Ovary (tissue), 9 donors: ENCODE measurements around the gene ICAM3. TPM values are rescaled to one million over a fixed set of nuclear protein-coding genes. Genes with fewer than 3 reads are reported as not detected.

Experiments used
- DNase-seq, 5 donors: peaks; one replicate each; pipeline ENCODE4 v3.0.0-alpha.2; 2019 to 2020
- H3K27ac ChIP-seq, 2 donors: fragments of 200-600 bp; one replicate each; pipeline versions ENCODE4 v1.5.1 to v1.8.0; 2019 to 2022
- H3K27me3 ChIP-seq: fragments of 200-600 bp; one replicate; pipeline ENCODE4 v1.8.0; 2022
- H3K36me3 ChIP-seq: fragments of 200-600 bp; sonication (generic); one replicate; pipeline ENCODE4 v1.5.1; 2019
- H3K4me1 ChIP-seq: one replicate; pipeline ENCODE4 v1.8.1; 2013; ENCODE audit warnings: mild to moderate bottlenecking, moderate library complexity; ENCODE audit not compliant: insufficient read depth
- H3K4me3 ChIP-seq: fragments of 200-600 bp; sonication (generic); one replicate; pipeline ENCODE4 v1.5.1; 2017
- H3K9me3 ChIP-seq, 2 donors: fragments of 200-600 bp in 1 of 2; sonication (generic) in 1 of 2; one replicate each; pipeline versions ENCODE4 v1.5.1 to v1.8.1; 2013 to 2019; ENCODE audit warnings: mild to moderate bottlenecking in 1 of 2, moderate library complexity in 1 of 2
- CTCF ChIP-seq, 3 donors: fragments of 450-650 bp in 2 of 3; fragments of 200-600 bp in 1 of 3; IDR thresholded peaks; one replicate each; pipeline versions ENCODE4 v1.5.1 to v1.8.0; 2016 to 2022; ENCODE audit warnings: antibody characterized with exemption in 3 of 3, mild to moderate bottlenecking in 1 of 3
- EP300 ChIP-seq: sonication (generic); formaldehyde crosslinking; IDR thresholded peaks from one replicate; pipeline ENCODE4 v1.6.1; 2017; ENCODE audit warnings: antibody characterized with exemption
- POLR2A ChIP-seq: fragments of 450-650 bp; IDR thresholded peaks from one replicate; pipeline ENCODE4 v1.6.1; 2017; ENCODE audit warnings: antibody characterized with exemption, mild to moderate bottlenecking, moderate library complexity
- WGBS, 3 donors: extraction: QIAGEN DNeasy Blood & Tissue Kit in 1 of 3; methylation state at CpG; one replicate each; pipeline versions ENCODE4 v1.1.5 to v1.1.7; 2013 to 2017; 5-methylcytosine and 5-hydroxymethylcytosine counted together
- intact Hi-C, 4 donors: fragments of 100-400 bp; cut with DNase I; formaldehyde crosslinking; loops; one replicate each; pipeline versions ENCODE4 v1.11.0 to v1.15.1; 2022 to 2023
- polyA plus RNA-seq, 2 donors: library from polyadenylated mRNA; stranded (reverse); fragments of 200-250 nt in 1 of 2; fragments of 350-450 nt in 1 of 2; fragmentation: Illumina TruSeq in 1 of 2; extraction: RNeasy Lipid Tissue Mini Kit (QIAGEN cat#74804) in 1 of 2; gene quantifications; one replicate each; pipeline ENCODE4 v1.2.3, GENCODE V29; 2013 to 2014
- small RNA-seq: library from RNA; depleted of rRNA; stranded (forward); fragments of <200 nt; gene quantifications from one replicate; pipeline ENCODE3, GENCODE V24; 2016
- total RNA-seq, 7 donors: library from RNA; depleted of rRNA in 2 of 7; stranded (reverse); fragments of >200 nt in 2 of 7; fragmentation: NEBNext Ultra II Directional in 3 of 7; extraction: Animal tissue kit (Norgen Biotek cat#: 25700) in 3 of 7; gene quantifications; one replicate each; pipeline versions ENCODE4 v1.1.0 to v1.2.4, GENCODE V29; 2016 to 2023
- donor health status: DM: no; HTN: no; CAD: no; lungs with moderate emphysema.
- donor health status: DM: no; HTN: no; CAD: no.
- donor health status: Bipolar disorder and iron deficiency.
- donor health status: DM: yes; HTN: yes; CAD: no.
- donor health status: DM: no; HTN: no; CAD: no.
- donor health status: DM: yes; HTN: yes; CAD: no.

Gene ICAM3
- total and polyA plus RNA-seq, 9 donors = 2.2 to 10.9 (median 3.9) TPM

GRCh38 chr19:10284065-10284959 lies 55.1 kb downstream of the ICAM3 start:
- no peaks in the 10 kb centered on the region for H3K36me3 ChIP-seq
- no peak overlapping the region for H3K27ac ChIP-seq
- no peak for DNase-seq
- no peaks in the 10 kb centered on the region for H3K27me3 ChIP-seq
- 91 to 93% (median 91%) methylated on average over 33 to 34 of the region's 34 CpGs for WGBS, 3 donors
- TF ChIP-seq EP300 (no peak), POLR2A (no peak), CTCF (IDR thresholded peaks at IDR 0.05) (no peak)
- intact Hi-C loops = no loop called here
- H3K4me3 ChIP-seq = no peak overlapping the region
- peaks cover 6% of the 10 kb centered on the region for H3K4me1 ChIP-seq
- no peaks in the 10 kb centered on the region for H3K9me3 ChIP-seq

Small RNA genes lying within 50 kb of the gene (small RNA-seq; reads per million reads assigned to genes)
- gene AC011511.1 = not detected
- gene AC011511.4 = not detected

Other genes starting within 250 kb of the ICAM3 start
- under 1 TPM in 6 of 7 donors, not detected in 1; 0.15 to 0.80 (median 0.38) TPM for gene ANGPTL6, start 236.9 kb downstream of the ICAM3 start, total RNA-seq
- 1 to 10 TPM in 1 of 2 donors, under 1 TPM in 1; 0.10 to 1.4 TPM for gene ANGPTL6, start 236.9 kb downstream of the ICAM3 start, polyA plus RNA-seq
- 10 to 100 TPM; 21.0 to 58.3 (median 44.4) TPM for gene PPAN, start 233.3 kb downstream of the ICAM3 start, total RNA-seq
- 10 to 100 TPM in 1 of 2 donors, 1 to 10 TPM in 1; 6.2 to 33.3 TPM for gene PPAN, start 233.3 kb downstream of the ICAM3 start, polyA plus RNA-seq
- gene P2RY11, start 227.9 kb downstream of the ICAM3 start, total RNA-seq = 10 to 100 TPM in 5 of 7 donors, 1 to 10 TPM in 2; 5.5 to 18.5 (median 14.4) TPM
- 1 to 10 TPM; 2.1 to 8.7 TPM for gene P2RY11, start 227.9 kb downstream of the ICAM3 start, polyA plus RNA-seq
- gene EIF3G, start 219.7 kb downstream of the ICAM3 start, total RNA-seq = 100 to 1,000 TPM; 284 to 375 (median 298) TPM
- gene EIF3G, start 219.7 kb downstream of the ICAM3 start, polyA plus RNA-seq = 100 to 1,000 TPM; 293 to 311 TPM
- gene DNMT1, start 144.7 kb downstream of the ICAM3 start, total RNA-seq = 10 to 100 TPM; 28.1 to 74.2 (median 41.8) TPM
- 10 to 100 TPM; 19.8 to 60.2 TPM for gene DNMT1, start 144.7 kb downstream of the ICAM3 start, polyA plus RNA-seq
- 10 to 100 TPM in 4 of 7 donors, 1 to 10 TPM in 3; 3.6 to 25.9 (median 12.7) TPM for gene S1PR2, start 108.3 kb downstream of the ICAM3 start, total RNA-seq
- 1 to 10 TPM; 4.9 to 5.1 TPM for gene S1PR2, start 108.3 kb downstream of the ICAM3 start, polyA plus RNA-seq
- gene MRPL4, start 87.4 kb downstream of the ICAM3 start, total RNA-seq = 10 to 100 TPM; 42.2 to 73.3 (median 58.9) TPM
- gene MRPL4, start 87.4 kb downstream of the ICAM3 start, polyA plus RNA-seq = 10 to 100 TPM in 1 of 2 donors, 1 to 10 TPM in 1; 4.7 to 60.6 TPM
- gene ICAM1, start 68.5 kb downstream of the ICAM3 start, total RNA-seq = 100 to 1,000 TPM in 1 of 7 donors, 10 to 100 TPM in 6; 12.1 to 116 (median 18.7) TPM
- 10 to 100 TPM; 12.3 to 20.6 TPM for gene ICAM1, start 68.5 kb downstream of the ICAM3 start, polyA plus RNA-seq
- 1 to 10 TPM in 2 of 7 donors, under 1 TPM in 5; 0.26 to 3.3 (median 0.60) TPM for gene ICAM4, start 52.7 kb downstream of the ICAM3 start, total RNA-seq
- under 1 TPM; 0.17 to 0.29 TPM for gene ICAM4, start 52.7 kb downstream of the ICAM3 start, polyA plus RNA-seq
- gene ICAM5, start 49.7 kb downstream of the ICAM3 start, total RNA-seq = 10 to 100 TPM in 3 of 7 donors, 1 to 10 TPM in 1, under 1 TPM in 3; 0.51 to 16.1 (median 2.5) TPM
- gene ICAM5, start 49.7 kb downstream of the ICAM3 start, polyA plus RNA-seq = under 1 TPM in 1 of 2 donors, not detected in 1; 0.11 TPM
- 1 to 10 TPM; 2.6 to 5.6 (median 3.0) TPM for gene ZGLP1, start 29.8 kb downstream of the ICAM3 start, total RNA-seq
- gene ZGLP1, start 29.8 kb downstream of the ICAM3 start, polyA plus RNA-seq = 1 to 10 TPM in 1 of 2 donors, under 1 TPM in 1; 0.27 to 4.5 TPM
- gene FDX2, start 23.6 kb downstream of the ICAM3 start, total RNA-seq = 10 to 100 TPM; 11.1 to 23.6 (median 13.2) TPM
- gene FDX2, start 23.6 kb downstream of the ICAM3 start, polyA plus RNA-seq = 10 to 100 TPM in 1 of 2 donors, 1 to 10 TPM in 1; 2.5 to 16.8 TPM
- gene RAVER1, start 6.1 kb downstream of the ICAM3 start, total RNA-seq = 10 to 100 TPM; 13.1 to 50.7 (median 41.0) TPM
- 10 to 100 TPM in 1 of 2 donors, 1 to 10 TPM in 1; 1.3 to 18.2 TPM for gene RAVER1, start 6.1 kb downstream of the ICAM3 start, polyA plus RNA-seq
- gene TYK2, start 40.9 kb upstream of the ICAM3 start, total RNA-seq = 100 to 1,000 TPM in 1 of 7 donors, 10 to 100 TPM in 6; 55.4 to 118 (median 81.6) TPM
- 10 to 100 TPM; 62.7 to 73.2 TPM for gene TYK2, start 40.9 kb upstream of the ICAM3 start, polyA plus RNA-seq
- gene CDC37, start 63.9 kb upstream of the ICAM3 start, total RNA-seq = 100 to 1,000 TPM in 5 of 7 donors, 10 to 100 TPM in 2; 81.3 to 123 (median 113) TPM
- 100 to 1,000 TPM; 117 to 180 TPM for gene CDC37, start 63.9 kb upstream of the ICAM3 start, polyA plus RNA-seq
- gene PDE4A, start 80.9 kb upstream of the ICAM3 start, total RNA-seq = 1 to 10 TPM in 6 of 7 donors, under 1 TPM in 1; 0.71 to 4.8 (median 3.0) TPM
- 1 to 10 TPM; 2.1 to 2.6 TPM for gene PDE4A, start 80.9 kb upstream of the ICAM3 start, polyA plus RNA-seq
- 10 to 100 TPM; 29.6 to 61.7 (median 51.7) TPM for gene KEAP1, start 163.7 kb upstream of the ICAM3 start, total RNA-seq
- gene KEAP1, start 163.7 kb upstream of the ICAM3 start, polyA plus RNA-seq = 10 to 100 TPM; 38.5 to 40.4 TPM
- under 1 TPM in 6 of 7 donors, not detected in 1; 0.12 to 0.57 (median 0.32) TPM for gene S1PR5, start 177.8 kb upstream of the ICAM3 start, total RNA-seq
- 1 to 10 TPM in 1 of 2 donors, under 1 TPM in 1; 0.33 to 1.4 TPM for gene S1PR5, start 177.8 kb upstream of the ICAM3 start, polyA plus RNA-seq
- gene ATG4D, start 204.3 kb upstream of the ICAM3 start, total RNA-seq = 10 to 100 TPM; 13.9 to 26.9 (median 24.1) TPM
- gene ATG4D, start 204.3 kb upstream of the ICAM3 start, polyA plus RNA-seq = 10 to 100 TPM in 1 of 2 donors, 1 to 10 TPM in 1; 3.1 to 20.8 TPM
- gene KRI1, start 226.4 kb upstream of the ICAM3 start, total RNA-seq = 10 to 100 TPM; 12.3 to 28.9 (median 23.6) TPM
- gene KRI1, start 226.4 kb upstream of the ICAM3 start, polyA plus RNA-seq = 10 to 100 TPM; 20.1 to 24.2 TPM
- 1 to 10 TPM; 4.4 to 7.4 (median 5.6) TPM for gene CDKN2D, start 229.4 kb upstream of the ICAM3 start, total RNA-seq
- 1 to 10 TPM; 2.8 to 7.6 TPM for gene CDKN2D, start 229.4 kb upstream of the ICAM3 start, polyA plus RNA-seq
- gene AP1M2, start 247.7 kb upstream of the ICAM3 start, total RNA-seq = 10 to 100 TPM in 1 of 7 donors, 1 to 10 TPM in 4, under 1 TPM in 1, not detected in 1; 0.86 to 45.5 (median 3.8) TPM
- gene AP1M2, start 247.7 kb upstream of the ICAM3 start, polyA plus RNA-seq = under 1 TPM; 0.19 to 0.40 TPM